Memory B cell (primary cell): ENCODE results near the gene ZSCAN12.
"Not testable (repeated sequence)": the region's sequence is repeated elsewhere in the genome, so short reads cannot be mapped to it uniquely, and the experiment has no call there.

Experiments used
- ATAC-seq: fragments of 150-1000 bp; cut with Tn5 transposase; 2 replicates; pipeline ENCODE4 v1.10.0; 2021; ENCODE audit warnings: low read depth, mild to moderate bottlenecking, moderate library complexity
- DNase-seq, 2 donors: peaks; one replicate each; pipeline ENCODE4 v3.0.0; 2022; ENCODE audit warnings: low spot score in 2 of 2
- H3K27ac Mint-ChIP-seq: one replicate; pipeline ENCODE4 v1.8.0; 2022; ENCODE audit warnings: mild to moderate bottlenecking, moderate library complexity, mixed read lengths
- H3K27me3 Mint-ChIP-seq: one replicate; pipeline ENCODE4 v1.8.0; 2022; ENCODE audit warnings: mixed read lengths
- H3K36me3 Mint-ChIP-seq: one replicate; pipeline ENCODE4 v1.8.0; 2022; ENCODE audit warnings: mild to moderate bottlenecking, mixed read lengths
- H3K4me1 Mint-ChIP-seq: one replicate; pipeline ENCODE4 v1.8.0; 2022; ENCODE audit warnings: mixed read lengths
- H3K4me3 Mint-ChIP-seq: one replicate; pipeline ENCODE4 v1.8.0; 2022; ENCODE audit warnings: mild to moderate bottlenecking, moderate library complexity, mixed read lengths
- H3K9me3 Mint-ChIP-seq: one replicate; pipeline ENCODE4 v1.8.0; 2022; ENCODE audit warnings: mixed read lengths

The ZSCAN12 gene

GRCh38 chr6:28410767-28411166 is 11.2 kb upstream of the ZSCAN12 start:
- peaks cover 4% of the 10 kb centered on the region for H3K9me3 Mint-ChIP-seq
- H3K27me3 Mint-ChIP-seq: peaks cover 12% of the 10 kb centered on the region
- no peak overlapping the region for H3K27ac Mint-ChIP-seq
- no peaks in the 10 kb centered on the region for H3K4me1 Mint-ChIP-seq
- no peaks in the 10 kb centered on the region for H3K36me3 Mint-ChIP-seq
- H3K4me3 Mint-ChIP-seq: no peak overlapping the region
- ATAC-seq (no peak), DNase-seq (no peak)

- H3K36me3 Mint-ChIP-seq: no peaks in the 10 kb centered on the region
- peaks cover 16% of the 10 kb centered on the region for H3K27me3 Mint-ChIP-seq
- H3K4me1 Mint-ChIP-seq: no peaks in the 10 kb centered on the region
- H3K9me3 Mint-ChIP-seq: peaks cover 4% of the 10 kb centered on the region
- DNase-seq (no peak), ATAC-seq (no peak)
- no peak overlapping the region for H3K4me3 Mint-ChIP-seq
- H3K27ac Mint-ChIP-seq: no peak overlapping the region
Measured at GRCh38 chr6:28408076-28408802, 8.7 kb upstream of the ZSCAN12 start.

- Mint-ChIP-seq H3K27me3 (peaks cover 16% of the 10 kb centered on the region), H3K4me3 (no peak overlapping the region), H3K27ac (no peak overlapping the region), H3K4me1 (no peaks in the 10 kb centered on the region), H3K9me3 (peaks cover 4% of the 10 kb centered on the region), H3K36me3 (no peaks in the 10 kb centered on the region)
- ATAC-seq: no peak
- DNase-seq: no peak
Measured at GRCh38 chr6:28407401-28407800, 7.9 kb upstream of the ZSCAN12 start.

DNA sequence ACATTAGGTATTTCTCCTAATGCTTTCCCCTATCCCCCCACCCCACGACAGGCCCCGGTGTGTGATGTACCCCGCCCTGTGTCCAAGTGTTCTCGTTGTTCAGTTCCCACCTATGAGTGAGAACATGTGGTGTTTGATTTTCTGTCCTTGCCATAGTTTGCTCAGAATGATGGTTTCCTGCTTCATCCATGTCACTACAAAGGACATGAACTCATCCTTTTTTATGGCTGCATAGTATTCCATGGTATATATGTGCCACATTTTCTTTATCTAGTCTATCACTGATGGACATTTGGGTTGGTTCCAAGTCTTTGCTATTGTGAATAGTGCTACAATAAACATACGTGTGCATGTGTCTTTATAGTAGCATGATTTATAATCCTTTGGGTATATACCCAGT is 4.4 kb upstream of the ZSCAN12 start:
- H3K27me3 Mint-ChIP-seq: peaks cover 15% of the 10 kb centered on the region
- not testable (repeated sequence) for H3K4me3 Mint-ChIP-seq, H3K9me3 Mint-ChIP-seq, H3K36me3 Mint-ChIP-seq, ATAC-seq, H3K27ac Mint-ChIP-seq, DNase-seq, H3K4me1 Mint-ChIP-seq

GRCh38 chr6:28402197-28402596 is 2.6 kb upstream of the ZSCAN12 start:
- Mint-ChIP-seq H3K27me3 (peaks cover 13% of the 10 kb centered on the region), H3K9me3 (peaks cover 3% of the 10 kb centered on the region), H3K27ac (no peak overlapping the region), H3K36me3 (peaks cover 5% of the 10 kb centered on the region), H3K4me1 (peaks cover 14% of the 10 kb centered on the region), H3K4me3 (no peak overlapping the region)
- DNase-seq (no peak), ATAC-seq (no peak)

DNA sequence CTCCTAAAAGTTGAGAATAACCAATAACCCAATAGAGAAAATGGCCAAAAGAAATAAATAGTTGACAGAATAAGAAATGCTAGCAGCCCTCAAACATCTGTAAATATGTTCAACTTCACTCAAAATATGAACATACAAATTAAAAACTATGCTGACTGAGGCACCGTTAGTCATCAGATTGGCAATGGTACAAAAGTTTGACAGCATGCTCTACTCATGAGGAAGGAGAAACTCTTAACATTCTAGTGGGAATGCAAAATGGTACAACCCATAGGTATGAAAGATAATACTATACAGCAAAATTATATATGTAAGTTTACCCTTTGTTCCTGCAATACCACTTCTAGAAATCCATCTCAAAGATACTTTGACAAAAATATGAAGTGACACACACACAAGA is 1.6 kb upstream of the ZSCAN12 start:
- Mint-ChIP-seq H3K4me1 (peaks cover 23% of the 10 kb centered on the region), H3K4me3 (no peak overlapping the region), H3K36me3 (peaks cover 13% of the 10 kb centered on the region), H3K9me3 (peaks cover 3% of the 10 kb centered on the region), H3K27me3 (peaks cover 13% of the 10 kb centered on the region), H3K27ac (no peak overlapping the region)
- DNase-seq (no peak), ATAC-seq (no peak)

- ATAC-seq (no peak), DNase-seq (no peak)
- peak overlapping the region; percentile 88 for H3K4me3 Mint-ChIP-seq
- H3K36me3 Mint-ChIP-seq: peaks cover 22% of the 10 kb centered on the region
- peaks cover 11% of the 10 kb centered on the region for H3K27me3 Mint-ChIP-seq
- peak overlapping the region; percentile 94 for H3K27ac Mint-ChIP-seq
- H3K4me1 Mint-ChIP-seq: peaks cover 32% of the 10 kb centered on the region
- peaks cover 3% of the 10 kb centered on the region for H3K9me3 Mint-ChIP-seq
Measured at GRCh38 chr6:28400122-28400451, 540 bp upstream of the ZSCAN12 start.

GRCh38 chr6:28395918-28396317 is 3.6 kb downstream of the ZSCAN12 start:
- Mint-ChIP-seq H3K36me3 (peaks cover 43% of the 10 kb centered on the region), H3K27me3 (no peaks in the 10 kb centered on the region), H3K9me3 (peaks cover 3% of the 10 kb centered on the region), H3K4me1 (peaks cover 35% of the 10 kb centered on the region), H3K4me3 (no peak overlapping the region), H3K27ac (peak overlapping the region; percentile 25)
- ATAC-seq (no peak), DNase-seq (no peak)

DNA sequence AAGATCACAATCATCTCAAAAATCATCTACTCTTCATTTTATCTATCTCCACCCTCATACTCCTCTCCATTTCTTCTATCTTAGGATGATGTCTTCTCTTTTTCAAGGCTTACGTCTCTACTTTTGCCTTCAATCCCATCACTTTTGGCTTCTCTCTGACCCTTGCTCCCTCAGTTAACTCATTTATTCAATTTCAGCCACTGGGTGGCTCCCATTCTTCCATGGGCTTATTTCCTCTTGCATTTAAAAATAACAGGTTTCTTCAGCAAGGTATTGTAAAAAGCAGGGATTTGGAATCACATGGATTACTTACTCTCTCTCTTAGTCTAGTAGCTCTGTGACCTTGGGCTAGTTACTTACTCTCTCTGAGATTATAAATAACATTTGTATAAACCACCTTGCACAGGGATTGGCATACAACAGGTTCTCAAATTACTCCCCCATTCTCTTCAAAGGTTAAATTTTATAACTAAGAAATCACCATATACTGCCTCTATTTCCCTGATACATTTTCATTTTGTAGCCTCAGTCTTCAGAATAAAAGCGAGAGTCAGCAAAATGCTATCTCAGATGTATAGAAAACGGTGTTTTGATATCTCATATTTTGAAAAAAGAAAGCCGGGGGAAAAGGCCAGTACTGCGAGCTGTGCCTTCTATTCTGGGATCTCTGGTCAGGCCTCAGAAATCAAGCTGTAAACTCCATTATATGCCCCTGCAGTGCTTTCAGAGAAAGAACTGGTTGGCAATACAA is 5.5 kb downstream of the ZSCAN12 start:
- Mint-ChIP-seq H3K27ac (peak overlapping the region; percentile 2), H3K4me1 (peaks cover 32% of the 10 kb centered on the region), H3K4me3 (no peak overlapping the region), H3K9me3 (no peaks in the 10 kb centered on the region), H3K36me3 (peaks cover 51% of the 10 kb centered on the region), H3K27me3 (no peaks in the 10 kb centered on the region)
- no peak for DNase-seq
- no peak for ATAC-seq

GRCh38 chr6:28390688-28391087 is 8.9 kb downstream of the ZSCAN12 start:
- Mint-ChIP-seq H3K36me3 (peaks cover 46% of the 10 kb centered on the region), H3K27ac (no peak overlapping the region), H3K4me3 (no peak overlapping the region), H3K9me3 (no peaks in the 10 kb centered on the region), H3K27me3 (no peaks in the 10 kb centered on the region), H3K4me1 (peaks cover 13% of the 10 kb centered on the region)
- DNase-seq (no peak), ATAC-seq (no peak)

- Mint-ChIP-seq H3K4me3 (no peak overlapping the region), H3K27me3 (no peaks in the 10 kb centered on the region), H3K27ac (peak overlapping the region; percentile 98), H3K9me3 (no peaks in the 10 kb centered on the region), H3K4me1 (peaks cover 16% of the 10 kb centered on the region), H3K36me3 (peaks cover 29% of the 10 kb centered on the region)
- ATAC-seq (no peak), DNase-seq (no peak)
Measured at GRCh38 chr6:28384143-28384533, 15.4 kb downstream of the ZSCAN12 start.

GRCh38 chr6:28383235-28384142 is 16.1 kb downstream of the ZSCAN12 start:
- Mint-ChIP-seq H3K9me3 (no peaks in the 10 kb centered on the region), H3K27me3 (no peaks in the 10 kb centered on the region), H3K4me1 (peaks cover 15% of the 10 kb centered on the region), H3K27ac (peak overlapping the region; percentile 98), H3K4me3 (peak overlapping the region; percentile 88), H3K36me3 (peaks cover 28% of the 10 kb centered on the region)
- DNase-seq (peak; percentile 78 to 80), ATAC-seq (peak; percentile 94)

GRCh38 chr6:28380381-28380780 is 19.2 kb downstream of the ZSCAN12 start:
- DNase-seq (no peak), ATAC-seq (no peak)
- H3K4me1 Mint-ChIP-seq: peaks cover 12% of the 10 kb centered on the region
- no peak overlapping the region for H3K4me3 Mint-ChIP-seq
- peaks cover 24% of the 10 kb centered on the region for H3K36me3 Mint-ChIP-seq
- no peak overlapping the region for H3K27ac Mint-ChIP-seq
- no peaks in the 10 kb centered on the region for H3K9me3 Mint-ChIP-seq
- no peaks in the 10 kb centered on the region for H3K27me3 Mint-ChIP-seq

GRCh38 chr6:28378644-28379043 is 20.9 kb downstream of the ZSCAN12 start:
- ATAC-seq: no peak
- H3K4me1 Mint-ChIP-seq: peaks cover 12% of the 10 kb centered on the region
- no peaks in the 10 kb centered on the region for H3K27me3 Mint-ChIP-seq
- no peak overlapping the region for H3K27ac Mint-ChIP-seq
- H3K36me3 Mint-ChIP-seq: peaks cover 28% of the 10 kb centered on the region
- no peak for DNase-seq
- no peak overlapping the region for H3K4me3 Mint-ChIP-seq
- H3K9me3 Mint-ChIP-seq: no peaks in the 10 kb centered on the region
